Right lobe of liver (tissue), 4 donors: ENCODE measurements around the gene GLYR1.

Experiments used
- CTCF ChIP-seq, 4 donors: fragments of 200-600 bp in 3 of 4; fragments of 450-650 bp in 1 of 4; IDR thresholded peaks; one replicate each; pipeline versions ENCODE4 v1.5.1 to v1.8.0; 2016 to 2022; ENCODE audit warnings: antibody characterized with exemption in 4 of 4, mild to moderate bottlenecking in 2 of 4
- POLR2A ChIP-seq: fragments of 450-650 bp; IDR thresholded peaks from one replicate; pipeline ENCODE4 v1.6.1; 2017; ENCODE audit warnings: antibody characterized with exemption, mild to moderate bottlenecking
- donor health status: DM: no; HTN: no; CAD: no.
- donor health status: DM: no; HTN: no; CAD: no.
- donor health status: DM: no; HTN: yes; CAD: no.

- no peak for TF ChIP-seq CTCF (IDR thresholded peaks at IDR 0.05)
- TF ChIP-seq POLR2A: no peak
These were observed 40.8 kb downstream of the GLYR1 start for GRCh38 chr16:4806280-4806679.
